CD4-positive, alpha-beta T cell treated with Interleukin-4 for 1 hour (primary cell): Measurements from ENCODE around the gene MAPRE2.

Experiments
- DNase-seq, 2 donors: peaks; one replicate each; pipeline ENCODE4 v3.0.0-alpha.2; 2020 to 2022

Gene MAPRE2

GRCh38 chr18:35038881-35039491 lies 2.2 kb upstream of the MAPRE2 start:
- no peak for DNase-seq

- no peak for DNase-seq
Observed at GRCh38 chr18:35040638-35040987, 600 bp upstream of the MAPRE2 start.

- DNase-seq = peak; percentile 37 to 50
Observed at GRCh38 chr18:35041815-35042387, 688 bp downstream of the MAPRE2 start.

GRCh38 chr18:35042389-35043071 lies 1.3 kb downstream of the MAPRE2 start:
- DNase-seq = peak; percentile 35 to 86

GRCh38 chr18:35043207-35043606 lies 2.0 kb downstream of the MAPRE2 start:
- no peak for DNase-seq

- DNase-seq = no peak
Observed at GRCh38 chr18:35045121-35045520, 3.9 kb downstream of the MAPRE2 start.

- no peak for DNase-seq
Observed at GRCh38 chr18:35045806-35046205, 4.6 kb downstream of the MAPRE2 start.

- DNase-seq = no peak
Observed at GRCh38 chr18:35047697-35048292, 6.6 kb downstream of the MAPRE2 start.

GRCh38 chr18:35049111-35050027 lies 8.2 kb downstream of the MAPRE2 start:
- DNase-seq = no peak

GRCh38 chr18:35050028-35050546 lies 8.9 kb downstream of the MAPRE2 start:
- DNase-seq = peak in 1 of 2 donors; percentile 26

- DNase-seq = no peak
Observed at GRCh38 chr18:35050705-35051195, 9.5 kb downstream of the MAPRE2 start.

- no peak for DNase-seq
Observed at GRCh38 chr18:35051641-35052377, 10.6 kb downstream of the MAPRE2 start.

- DNase-seq = no peak
Observed at GRCh38 chr18:35054401-35054800, 13.2 kb downstream of the MAPRE2 start.

- DNase-seq = no peak
Observed at GRCh38 chr18:35055105-35055504, 13.9 kb downstream of the MAPRE2 start.

- no peak for DNase-seq
Observed at GRCh38 chr18:35055726-35056125, 14.5 kb downstream of the MAPRE2 start.

GRCh38 chr18:35059280-35059927 lies 18.2 kb downstream of the MAPRE2 start:
- no peak for DNase-seq

GRCh38 chr18:35060122-35060815 lies 19.1 kb downstream of the MAPRE2 start:
- DNase-seq = no peak

GRCh38 chr18:35061336-35061735 lies 20.1 kb downstream of the MAPRE2 start:
- DNase-seq = no peak

- DNase-seq = no peak
Observed at GRCh38 chr18:35061804-35062203, 20.6 kb downstream of the MAPRE2 start.

GRCh38 chr18:35062408-35062807 lies 21.2 kb downstream of the MAPRE2 start:
- no peak for DNase-seq
